GM12878 (cell line): ENCODE results near the gene ZBED2. TPM values are rescaled to one million over a fixed set of nuclear protein-coding genes. Genes with fewer than 3 reads are reported as not detected.

Source experiments
- KLF5 ChIP-seq: fragments of 450-650 bp; IDR thresholded peaks from 2 replicates; pipeline ENCODE4 v1.6.1; 2014; ENCODE audit warnings: mild to moderate bottlenecking; ENCODE audit not compliant: partially characterized antibody
- NFYA ChIP-seq: IDR thresholded peaks from 2 replicates; pipeline ENCODE4 v1.6.1; 2011; ENCODE audit warnings: low read depth, mild to moderate bottlenecking, low read length, improper control_type of control experiment, borderline replicate concordance
- PML ChIP-seq: IDR thresholded peaks from 2 replicates; pipeline ENCODE4 v1.6.1; 2012; ENCODE audit warnings: low read length, inconsistent platforms
- STAT1 ChIP-seq: fragments of 450-650 bp; conservative IDR thresholded peaks from 2 replicates; pipeline ENCODE4 v1.6.1; 2014; ENCODE audit warnings: antibody characterized with exemption, mild to moderate bottlenecking
- polyA plus RNA-seq, 11 experiments: library from polyadenylated mRNA; depleted of rRNA in 4 of 11; unstranded in 6 of 11; stranded (reverse) in 5 of 11; fragments of >200 nt; fragmentation: Nextera tagmentation in 4 of 11; fragmentation: Illumina TruSeq in 1 of 11; extraction: Ambion mirVana in 4 of 11; extraction: Trizol in 1 of 11; gene quantifications; 1 replicate in 1 of 11; 2 replicates in 10 of 11; pipeline versions ENCODE4 v1.2.1 to v1.2.3, GENCODE V29; 2011 to 2016; ENCODE audit warnings: inconsistent platforms in 2 of 11, missing spikeins in 2 of 11, low read depth in 1 of 11
- total RNA-seq, 4 experiments: library from RNA; depleted of rRNA in 3 of 4; stranded (reverse); fragments of >200 nt in 3 of 4; fragmentation: Illumina TruSeq in 1 of 4; extraction: Trizol in 1 of 4; gene quantifications; 2 replicates each; pipeline versions ENCODE4 v1.2.1 to v1.2.3, GENCODE V29; 2013 to 2021
- TF ChIP-seq, protein P1 (sequence below), 3 experiments: IDR thresholded peaks in 2 of 3; conservative IDR thresholded peaks in 1 of 3; 2 replicates each; pipeline ENCODE4 v1.5.1; 2011; ENCODE audit warnings: low read depth in 3 of 3, low read length in 3 of 3, mild to moderate bottlenecking in 3 of 3, control low read depth in 2 of 3, moderate library complexity in 2 of 3, inconsistent platforms in 1 of 3, mixed read lengths in 1 of 3; ENCODE audit not compliant: control insufficient read depth in 2 of 3, insufficient read depth in 1 of 3; ENCODE audit errors: extremely low read depth in 1 of 3
- TF ChIP-seq, protein P2 (sequence below): fragments of 450-650 bp; IDR thresholded peaks from 2 replicates; pipeline ENCODE4 v1.6.1; 2016; ENCODE audit warnings: mild to moderate bottlenecking, moderate library complexity, borderline replicate concordance
- TF ChIP-seq, protein P3 (sequence below): IDR thresholded peaks from 2 replicates; pipeline ENCODE4 v1.6.1; 2012; ENCODE audit warnings: low read depth, low read length, improper control_type of control experiment

Gene ZBED2
- total and polyA plus RNA-seq, 10 of the 15 experiments (the other 5 are each of a cell fraction or from before 2014, with no cell fraction given), result 0.02 to 0.24 (median 0.08) TPM; not detected in 3

DNA sequence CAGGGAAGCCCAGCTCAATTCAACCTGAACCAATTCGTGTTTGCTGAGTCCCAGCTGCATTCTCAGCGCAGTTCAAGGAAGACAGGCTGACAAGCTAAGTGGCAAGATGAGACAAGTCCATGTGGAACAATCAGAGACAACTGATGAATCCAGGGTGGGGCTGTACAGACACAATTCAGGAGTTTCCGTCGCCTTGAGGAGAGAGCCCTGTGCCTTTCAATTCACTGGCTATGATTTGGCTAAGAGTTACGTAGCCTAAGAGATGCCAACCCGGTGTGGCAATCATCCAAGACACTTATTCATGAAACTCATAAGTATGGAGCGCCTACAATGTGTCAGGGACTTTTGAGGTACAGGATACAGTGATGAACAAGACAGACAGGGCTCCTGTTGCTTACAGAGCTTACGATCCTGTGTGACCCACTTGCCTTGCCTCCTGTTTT lies 15.5 kb upstream of the ZBED2 start (continued):
- TF ChIP-seq, protein P1, sequence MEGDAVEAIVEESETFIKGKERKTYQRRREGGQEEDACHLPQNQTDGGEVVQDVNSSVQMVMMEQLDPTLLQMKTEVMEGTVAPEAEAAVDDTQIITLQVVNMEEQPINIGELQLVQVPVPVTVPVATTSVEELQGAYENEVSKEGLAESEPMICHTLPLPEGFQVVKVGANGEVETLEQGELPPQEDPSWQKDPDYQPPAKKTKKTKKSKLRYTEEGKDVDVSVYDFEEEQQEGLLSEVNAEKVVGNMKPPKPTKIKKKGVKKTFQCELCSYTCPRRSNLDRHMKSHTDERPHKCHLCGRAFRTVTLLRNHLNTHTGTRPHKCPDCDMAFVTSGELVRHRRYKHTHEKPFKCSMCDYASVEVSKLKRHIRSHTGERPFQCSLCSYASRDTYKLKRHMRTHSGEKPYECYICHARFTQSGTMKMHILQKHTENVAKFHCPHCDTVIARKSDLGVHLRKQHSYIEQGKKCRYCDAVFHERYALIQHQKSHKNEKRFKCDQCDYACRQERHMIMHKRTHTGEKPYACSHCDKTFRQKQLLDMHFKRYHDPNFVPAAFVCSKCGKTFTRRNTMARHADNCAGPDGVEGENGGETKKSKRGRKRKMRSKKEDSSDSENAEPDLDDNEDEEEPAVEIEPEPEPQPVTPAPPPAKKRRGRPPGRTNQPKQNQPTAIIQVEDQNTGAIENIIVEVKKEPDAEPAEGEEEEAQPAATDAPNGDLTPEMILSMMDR (IDR thresholded peaks at IDR 0.05 in 2 of 3, conservative IDR thresholded peaks at IDR 0.05 in 1 of 3; ENCODE audit: control insufficient read depth in 2 of 3, extremely low read depth in 1 of 3, insufficient read depth in 1 of 3, low read depth in 3 of 3, low read length in 3 of 3), result no peak
- TF ChIP-seq KLF5 (no peak), NFYA (no peak), STAT1 (no peak), PML (no peak)
- TF ChIP-seq, protein P2, sequence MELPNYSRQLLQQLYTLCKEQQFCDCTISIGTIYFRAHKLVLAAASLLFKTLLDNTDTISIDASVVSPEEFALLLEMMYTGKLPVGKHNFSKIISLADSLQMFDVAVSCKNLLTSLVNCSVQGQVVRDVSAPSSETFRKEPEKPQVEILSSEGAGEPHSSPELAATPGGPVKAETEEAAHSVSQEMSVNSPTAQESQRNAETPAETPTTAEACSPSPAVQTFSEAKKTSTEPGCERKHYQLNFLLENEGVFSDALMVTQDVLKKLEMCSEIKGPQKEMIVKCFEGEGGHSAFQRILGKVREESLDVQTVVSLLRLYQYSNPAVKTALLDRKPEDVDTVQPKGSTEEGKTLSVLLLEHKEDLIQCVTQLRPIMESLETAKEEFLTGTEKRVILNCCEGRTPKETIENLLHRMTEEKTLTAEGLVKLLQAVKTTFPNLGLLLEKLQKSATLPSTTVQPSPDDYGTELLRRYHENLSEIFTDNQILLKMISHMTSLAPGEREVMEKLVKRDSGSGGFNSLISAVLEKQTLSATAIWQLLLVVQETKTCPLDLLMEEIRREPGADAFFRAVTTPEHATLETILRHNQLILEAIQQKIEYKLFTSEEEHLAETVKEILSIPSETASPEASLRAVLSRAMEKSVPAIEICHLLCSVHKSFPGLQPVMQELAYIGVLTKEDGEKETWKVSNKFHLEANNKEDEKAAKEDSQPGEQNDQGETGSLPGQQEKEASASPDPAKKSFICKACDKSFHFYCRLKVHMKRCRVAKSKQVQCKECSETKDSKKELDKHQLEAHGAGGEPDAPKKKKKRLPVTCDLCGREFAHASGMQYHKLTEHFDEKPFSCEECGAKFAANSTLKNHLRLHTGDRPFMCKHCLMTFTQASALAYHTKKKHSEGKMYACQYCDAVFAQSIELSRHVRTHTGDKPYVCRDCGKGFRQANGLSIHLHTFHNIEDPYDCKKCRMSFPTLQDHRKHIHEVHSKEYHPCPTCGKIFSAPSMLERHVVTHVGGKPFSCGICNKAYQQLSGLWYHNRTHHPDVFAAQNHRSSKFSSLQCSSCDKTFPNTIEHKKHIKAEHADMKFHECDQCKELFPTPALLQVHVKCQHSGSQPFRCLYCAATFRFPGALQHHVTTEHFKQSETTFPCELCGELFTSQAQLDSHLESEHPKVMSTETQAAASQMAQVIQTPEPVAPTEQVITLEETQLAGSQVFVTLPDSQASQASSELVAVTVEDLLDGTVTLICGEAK, result no peak
- TF ChIP-seq, protein P3, sequence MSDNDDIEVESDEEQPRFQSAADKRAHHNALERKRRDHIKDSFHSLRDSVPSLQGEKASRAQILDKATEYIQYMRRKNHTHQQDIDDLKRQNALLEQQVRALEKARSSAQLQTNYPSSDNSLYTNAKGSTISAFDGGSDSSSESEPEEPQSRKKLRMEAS, result no peak
